DND-41 (cell line): Measurements from ENCODE around the gene PHC3.

Experiments used
- CTCF ChIP-seq: IDR thresholded peaks from 2 replicates; pipeline ENCODE4 v1.5.1; 2012; ENCODE audit warnings: borderline replicate concordance, low read length, moderate library complexity, mild to moderate bottlenecking; ENCODE audit not compliant: poor library complexity, severe bottlenecking; ENCODE audit errors: extremely low read depth
- EZH2 ChIP-seq: IDR thresholded peaks from 3 replicates; pipeline ENCODE4 v1.6.1; 2012; ENCODE audit warnings: borderline replicate concordance, low read depth, mild to moderate bottlenecking, moderate library complexity, low read length, inconsistent platforms; ENCODE audit not compliant: severe bottlenecking

- TF ChIP-seq CTCF (no peak), EZH2 (no peak)
Observed at GRCh38 chr3:170205302-170205701, 23.8 kb upstream of the PHC3 start.
